LoVo (cell line): Measurements from ENCODE around the gene SMR3A.

ENCODE experiments used
- DNase-seq: peaks from one replicate; pipeline ENCODE4 v3.0.0-alpha.2; 2016; ENCODE audit warnings: low spot score

The SMR3A gene

GRCh38 chr4:70360460-70360859 is at the start of gene SMR3A:
TSS of gene SMR3A (plus strand) at chr4:70360760. CDS start at chr4:70362116, 1,356 bp downstream.
- DNase-seq, result no peak

GRCh38 chr4:70313736-70314135 is 46.8 kb upstream of the SMR3A start:
- no peak for DNase-seq

DNA sequence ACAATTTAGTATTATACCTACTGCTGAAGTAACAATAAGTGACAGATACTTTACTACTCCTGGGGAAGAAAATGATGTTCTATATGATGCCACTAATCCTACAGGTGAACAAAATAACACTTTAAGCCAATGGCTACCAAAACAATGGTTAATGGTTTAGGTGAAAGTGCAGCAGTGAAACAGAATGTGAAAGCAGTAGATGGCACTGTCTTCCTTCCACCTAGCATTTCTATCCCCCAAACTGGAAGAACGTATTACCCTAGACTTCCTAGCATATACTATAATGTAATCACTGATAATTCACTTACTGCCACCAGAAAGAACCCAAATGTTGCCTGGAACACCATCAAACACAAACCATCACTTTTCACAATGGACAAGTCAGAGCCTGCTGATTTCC is 44.6 kb upstream of the SMR3A start:
- DNase-seq, result no peak

DNA sequence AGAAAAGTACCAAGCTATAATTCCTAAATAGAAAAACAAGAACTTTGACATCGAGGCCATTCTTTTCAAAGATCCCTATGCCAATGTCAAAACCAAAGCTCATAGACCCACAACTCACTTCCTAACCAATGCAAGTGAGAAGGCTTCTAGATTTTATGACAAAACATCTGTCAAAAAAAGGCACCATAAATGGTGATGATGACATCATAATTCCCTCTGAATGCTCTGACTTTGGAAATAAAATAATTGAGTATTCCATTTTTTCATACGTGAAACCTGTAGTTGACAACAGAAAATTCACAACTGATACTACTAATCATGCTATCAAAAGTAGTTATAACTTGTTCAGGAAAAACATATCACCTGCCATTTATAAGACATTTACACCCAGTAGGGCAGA is 34.5 kb upstream of the SMR3A start:
- DNase-seq, result no peak

- no peak for DNase-seq
Observed at GRCh38 chr4:70334681-70335080, 25.9 kb upstream of the SMR3A start, which contains the start of gene CABS1. TSS of gene CABS1 (plus strand) at chr4:70334981. CDS start at chr4:70335040, 59 bp downstream.

- no peak for DNase-seq
Observed at GRCh38 chr4:70336043-70336442, 24.5 kb upstream of the SMR3A start.

GRCh38 chr4:70337886-70338420 is 22.6 kb upstream of the SMR3A start:
- no peak for DNase-seq

DNA sequence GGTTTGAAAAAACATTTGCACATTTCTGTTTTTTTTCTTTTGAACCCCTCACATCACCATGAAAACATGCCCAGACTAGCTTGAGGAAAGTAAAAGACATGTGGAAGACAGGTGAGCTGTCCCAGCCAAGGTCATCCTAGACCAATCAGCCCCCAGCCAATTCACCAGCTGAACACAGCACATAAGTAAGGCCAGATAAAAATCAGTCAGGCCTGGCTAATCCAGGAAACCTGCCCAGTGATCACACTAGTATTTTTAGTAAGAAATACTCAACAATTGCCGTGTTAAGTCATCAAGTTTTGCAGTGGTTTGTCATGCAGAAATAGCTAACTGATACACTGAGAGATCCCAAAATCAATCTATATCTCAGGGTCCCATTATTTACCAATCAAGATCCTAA is 4.4 kb upstream of the SMR3A start:
- no peak for DNase-seq

DNA sequence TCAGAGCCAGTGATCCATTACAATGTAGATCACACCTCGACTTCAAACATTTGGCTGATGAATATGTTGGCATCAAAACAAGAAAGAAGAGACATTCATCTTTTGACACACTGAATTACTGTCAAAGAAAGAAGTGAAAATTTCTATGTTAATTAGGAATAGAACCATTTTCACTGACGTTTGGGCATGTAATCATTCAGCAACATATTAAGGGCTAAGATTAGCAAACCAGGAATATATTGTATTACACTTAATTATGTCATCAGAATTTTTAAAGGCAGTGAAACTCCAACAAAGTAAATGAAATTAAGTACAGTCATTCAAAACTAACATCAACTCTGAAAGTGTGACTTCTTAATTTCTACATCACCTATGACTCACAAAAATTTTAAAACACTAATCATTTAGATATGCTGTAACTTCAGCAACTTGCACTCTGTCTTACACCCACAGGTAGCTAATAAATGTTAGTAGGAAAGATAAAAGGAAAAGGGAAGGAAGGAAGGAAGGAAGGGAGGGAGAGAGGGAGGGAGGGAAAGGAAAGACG is 1.4 kb upstream of the SMR3A start:
- no peak for DNase-seq

- no peak for DNase-seq
Observed at GRCh38 chr4:70364002-70364401, 3.4 kb downstream of the SMR3A start.

DNA sequence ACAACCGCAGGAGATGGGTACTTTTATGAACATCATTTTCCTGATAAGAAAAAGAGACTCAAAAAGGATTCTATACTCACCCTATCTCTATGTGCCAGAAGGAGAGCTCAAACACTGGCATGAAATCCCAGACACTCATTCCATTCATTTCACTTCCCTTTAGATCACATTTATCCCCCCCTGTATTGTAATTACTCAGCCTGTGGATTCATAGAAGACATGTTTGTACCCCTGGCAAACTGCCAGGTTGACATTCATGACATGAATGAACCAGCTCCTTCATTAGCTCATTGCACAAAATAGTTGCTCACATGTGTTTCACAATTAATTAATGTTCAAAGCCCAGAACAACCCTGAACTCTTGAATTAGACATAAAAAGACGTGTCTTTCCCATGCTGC is 4.9 kb downstream of the SMR3A start:
- DNase-seq, result no peak

GRCh38 chr4:70367813-70368212 is 7.3 kb downstream of the SMR3A start:
- DNase-seq, result no peak

GRCh38 chr4:70371987-70372386 is 11.4 kb downstream of the SMR3A start:
- no peak for DNase-seq

- no peak for DNase-seq
Observed at GRCh38 chr4:70372760-70373159, 12.2 kb downstream of the SMR3A start.

DNA sequence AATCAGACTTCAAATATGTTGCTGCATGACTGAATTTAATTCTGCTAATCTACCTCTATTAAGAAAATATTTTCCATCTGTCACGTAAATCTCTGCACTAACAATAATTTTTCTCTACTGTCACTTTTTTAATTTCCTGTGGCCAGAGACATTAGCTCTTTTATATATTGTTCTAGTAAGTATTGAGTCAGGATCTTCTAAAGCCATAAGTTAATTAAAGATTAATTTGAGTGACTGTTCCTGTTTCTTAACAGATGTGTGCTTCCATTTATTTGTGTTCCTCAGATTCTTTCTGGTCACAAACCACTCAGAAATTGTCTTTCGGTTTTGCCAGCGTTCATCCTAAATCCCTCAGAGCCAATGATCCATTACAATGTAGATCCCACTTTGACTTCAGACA is 20.0 kb downstream of the SMR3A start:
- DNase-seq, result no peak

DNA sequence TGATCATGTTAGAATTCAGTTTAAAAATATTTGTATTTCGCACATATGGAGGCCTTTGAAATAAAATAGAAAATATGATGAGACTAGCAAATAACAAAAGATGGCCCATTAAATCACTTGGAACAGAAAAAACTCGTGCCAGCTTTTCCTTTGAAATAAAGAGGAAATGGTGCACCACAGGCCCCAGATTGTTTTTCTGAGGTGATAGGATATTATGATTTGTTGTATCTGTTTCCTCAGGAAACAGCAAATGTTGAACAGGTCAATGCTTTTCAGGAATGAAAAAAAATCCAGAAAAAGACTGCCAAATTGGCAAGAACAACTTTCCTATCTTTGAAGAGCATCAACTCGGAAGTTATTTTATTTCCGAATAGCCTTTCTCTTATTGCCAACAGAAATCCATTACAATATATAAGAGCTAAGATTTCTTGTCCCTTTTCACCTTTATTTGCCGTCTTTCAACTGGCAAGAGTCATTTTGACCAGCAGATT is 22.2 kb downstream of the SMR3A start, which contains the start of gene SMR3B:
TSS of gene SMR3B (plus strand) at position 441 of the 491 bp plus-strand sequence. CDS start 1,380 bp downstream, outside the sequence.
- DNase-seq, result no peak

- DNase-seq, result no peak
Observed at GRCh38 chr4:70392057-70392776, 31.7 kb downstream of the SMR3A start.

- DNase-seq, result no peak
Observed at GRCh38 chr4:70397580-70397979, 37.0 kb downstream of the SMR3A start, which contains the start of gene OPRPN. TSS of gene OPRPN (plus strand) at chr4:70397940. CDS start at chr4:70399286, 1,346 bp downstream.

DNA sequence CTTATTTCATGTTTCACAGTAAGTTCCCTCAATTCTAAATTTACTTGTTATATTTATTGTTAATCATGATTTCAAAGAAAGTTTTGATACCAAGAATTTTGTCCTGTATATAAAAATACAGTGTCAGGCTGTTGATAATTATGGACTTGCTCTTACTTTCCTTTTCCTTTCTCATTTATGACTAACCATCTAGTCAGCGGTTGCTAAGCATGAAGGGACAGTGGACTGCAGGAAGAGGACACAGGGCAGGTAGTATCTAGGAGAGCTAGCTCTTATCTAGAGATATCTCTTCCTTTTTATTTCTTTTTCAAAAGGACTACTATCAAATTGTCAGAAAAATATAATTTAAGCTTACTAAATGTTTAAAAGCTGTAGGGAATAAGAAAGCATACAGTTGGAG is 38.8 kb downstream of the SMR3A start:
- DNase-seq, result no peak

- no peak for DNase-seq
Observed at GRCh38 chr4:70402762-70403161, 42.2 kb downstream of the SMR3A start.

DNA sequence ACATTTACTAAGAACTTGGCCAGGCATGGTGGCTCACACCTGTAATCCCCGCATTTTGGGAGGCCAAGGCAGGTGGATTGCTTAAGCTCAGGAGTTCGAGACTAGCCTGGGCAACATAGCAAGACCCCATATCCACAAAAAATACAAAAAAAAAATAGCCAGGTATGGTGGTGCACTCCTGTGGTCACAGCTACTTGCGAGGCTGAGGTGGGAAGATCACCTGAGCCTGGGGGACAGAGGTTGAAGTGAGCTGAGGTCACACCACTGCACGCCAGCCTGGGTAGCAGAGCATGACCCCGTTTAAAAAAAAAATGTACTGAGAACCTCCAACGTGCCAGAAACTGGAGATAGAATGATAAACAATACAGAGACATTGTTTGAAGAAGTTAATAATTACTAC is 45.2 kb downstream of the SMR3A start:
- no peak for DNase-seq
